AG09309 (cell line): ENCODE results near the gene CTSL.

Experiments used
- DNase-seq: peaks from one replicate; pipeline ENCODE4 v3.0.0-alpha.2; 2010; ENCODE audit warnings: low read depth
- H3K4me3 ChIP-seq: 2 replicates; pipeline ENCODE4 v1.5.1; 2011; ENCODE audit warnings: mild to moderate bottlenecking, low read depth, low read length, moderate library complexity; ENCODE audit not compliant: control insufficient read depth
- CTCF ChIP-seq: IDR thresholded peaks from 2 replicates; pipeline ENCODE4 v1.5.1; 2011; ENCODE audit warnings: mild to moderate bottlenecking, low read depth, low read length, inconsistent platforms; ENCODE audit not compliant: insufficient read depth, control insufficient read depth; ENCODE audit errors: missing control alignments

Gene CTSL

GRCh38 chr9:87725900-87726709 is at the start of gene CTSL:
CTSL (plus strand) TSS chr9:87726119; CDS start chr9:87727604, 1,485 bp downstream.
- no peak for DNase-seq
- peak within 1 kb of the TSS; percentile 63 for H3K4me3 ChIP-seq
- TF ChIP-seq CTCF = peak; percentile 22

- no peak for TF ChIP-seq CTCF
- DNase-seq = no peak
- H3K4me3 ChIP-seq = no peak overlapping the region
These were observed 48.7 kb upstream of the CTSL start for GRCh38 chr9:87676976-87677775.

- DNase-seq = no peak
- no peak for TF ChIP-seq CTCF
- no peak overlapping the region for H3K4me3 ChIP-seq
These were observed 47.9 kb upstream of the CTSL start for GRCh38 chr9:87677776-87678587.

- peak; percentile 34 for DNase-seq
- TF ChIP-seq CTCF = peak; percentile 81
- H3K4me3 ChIP-seq = no peak overlapping the region
These were observed 47.1 kb upstream of the CTSL start for GRCh38 chr9:87678650-87679355.

- TF ChIP-seq CTCF = no peak
- no peak for DNase-seq
- no peak overlapping the region for H3K4me3 ChIP-seq
These were observed 44.5 kb upstream of the CTSL start for GRCh38 chr9:87681271-87682061.

- no peak for DNase-seq
- no peak for TF ChIP-seq CTCF
- H3K4me3 ChIP-seq = no peak overlapping the region
These were observed 43.8 kb upstream of the CTSL start for GRCh38 chr9:87682085-87682484.
